ENCODE data around the gene HMGCR. TPM values are rescaled to one million over a fixed set of nuclear protein-coding genes. Genes with fewer than 3 reads are reported as not detected.
A peak's percentile ranks its signal among the peaks of the same experiment; 100 is the strongest.

Gene HMGCR
- total and polyA plus RNA-seq, 2 donors (not counting 1 experiment from before 2014, with no cell fraction given), result 8.1 to 55.7 TPM

DNA sequence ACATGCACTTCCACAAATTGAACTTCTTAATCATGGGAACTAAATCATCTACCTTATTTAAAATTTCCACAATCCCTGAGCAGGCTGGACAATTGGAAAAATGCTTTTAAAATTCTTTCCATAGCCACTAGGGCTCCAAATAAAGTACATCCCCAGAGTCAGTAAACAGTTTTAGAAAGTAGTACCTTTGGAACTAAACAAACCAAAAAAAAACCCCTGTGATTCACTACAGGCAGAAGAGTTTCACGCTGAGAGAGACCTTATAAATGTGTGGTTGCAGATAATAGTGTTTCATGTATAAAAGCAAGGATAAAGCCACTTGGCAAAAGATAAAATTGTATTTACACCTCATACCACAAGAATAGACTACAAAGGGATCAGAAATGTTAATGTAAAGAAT lies 11.8 kb upstream of the HMGCR start:
- no peak overlapping the region for H3K4me3 Mint-ChIP-seq
- Histone ChIP-seq H2AFZ (ENCODE audit: insufficient read depth, low read depth, low read length, poor library complexity, severe bottlenecking) (peak overlapping the region; percentile 15), H4K20me1 (ENCODE audit: control insufficient read depth, insufficient read depth, low read length, poor library complexity, severe bottlenecking) (no peaks in the 10 kb centered on the region), H3K4me3 (ENCODE audit: control extremely low read depth in 1 of 5, extremely low read depth in 1 of 5, insufficient read depth in 1 of 5, low read depth in 2 of 5, low read length in 4 of 5) (no peak overlapping the region), H3K36me3 (replicated peaks in 1 of 2; ENCODE audit: control extremely low read depth in 1 of 2, control insufficient read depth in 1 of 2, extremely low read depth in 1 of 2, insufficient read depth in 2 of 2, low read length in 1 of 2) (no peaks in the 10 kb centered on the region), H3K9ac (ENCODE audit: low read length) (no peak overlapping the region), H3K27ac (ENCODE audit: low read length in 2 of 2) (no peak overlapping the region), H3K9me3 (ENCODE audit: control extremely low read depth in 1 of 3, control insufficient read depth in 2 of 3, insufficient read depth in 1 of 3, low read length in 2 of 3) (no peaks in the 10 kb centered on the region), H3K4me2 (replicated peaks; ENCODE audit: low read depth, low read length, poor library complexity, severe bottlenecking) (no peak overlapping the region), H3K27me3 (replicated peaks in 1 of 4; ENCODE audit: control extremely low read depth in 1 of 4, control insufficient read depth in 3 of 4, insufficient read depth in 4 of 4, low read length in 3 of 4) (peaks cover 0 to 16% (median 3%) of the 10 kb centered on the region in 4 experiments), H3K79me2 (ENCODE audit: control insufficient read depth, insufficient read depth, low read length) (no peaks in the 10 kb centered on the region), H3K4me1 (ENCODE audit: control insufficient read depth in 2 of 2, insufficient read depth in 2 of 2, low read length in 2 of 2) (no peaks in the 10 kb centered on the region)
- DNase-seq (no peak), ATAC-seq (ENCODE audit: low read depth) (no peak)
- CTCF ChIA-PET, result no interaction called here
- no CpG with 5 or more reads among the region's 1 CpG for WGBS (ENCODE audit: insufficient coverage)
- no peak for TF ChIP-seq EZH2 (IDR thresholded peaks at IDR 0.05; ENCODE audit: borderline replicate concordance, insufficient read depth, low read depth, low read length, poor library complexity, severe bottlenecking)
- TF ChIP-seq, protein P1, sequence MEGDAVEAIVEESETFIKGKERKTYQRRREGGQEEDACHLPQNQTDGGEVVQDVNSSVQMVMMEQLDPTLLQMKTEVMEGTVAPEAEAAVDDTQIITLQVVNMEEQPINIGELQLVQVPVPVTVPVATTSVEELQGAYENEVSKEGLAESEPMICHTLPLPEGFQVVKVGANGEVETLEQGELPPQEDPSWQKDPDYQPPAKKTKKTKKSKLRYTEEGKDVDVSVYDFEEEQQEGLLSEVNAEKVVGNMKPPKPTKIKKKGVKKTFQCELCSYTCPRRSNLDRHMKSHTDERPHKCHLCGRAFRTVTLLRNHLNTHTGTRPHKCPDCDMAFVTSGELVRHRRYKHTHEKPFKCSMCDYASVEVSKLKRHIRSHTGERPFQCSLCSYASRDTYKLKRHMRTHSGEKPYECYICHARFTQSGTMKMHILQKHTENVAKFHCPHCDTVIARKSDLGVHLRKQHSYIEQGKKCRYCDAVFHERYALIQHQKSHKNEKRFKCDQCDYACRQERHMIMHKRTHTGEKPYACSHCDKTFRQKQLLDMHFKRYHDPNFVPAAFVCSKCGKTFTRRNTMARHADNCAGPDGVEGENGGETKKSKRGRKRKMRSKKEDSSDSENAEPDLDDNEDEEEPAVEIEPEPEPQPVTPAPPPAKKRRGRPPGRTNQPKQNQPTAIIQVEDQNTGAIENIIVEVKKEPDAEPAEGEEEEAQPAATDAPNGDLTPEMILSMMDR (IDR thresholded peaks at IDR 0.05), result no peak
- H3K4me1 Mint-ChIP-seq, result no peaks in the 10 kb centered on the region
- intact Hi-C loops (cut with micrococcal nuclease), result no loop called here
- H3K9me3 Mint-ChIP-seq (ENCODE audit: insufficient read depth), result no peaks in the 10 kb centered on the region
- no peak overlapping the region for H3K27ac Mint-ChIP-seq
- peaks cover 13% of the 10 kb centered on the region for H3K27me3 Mint-ChIP-seq
- POLR2A ChIA-PET, result no interaction called here

DNA sequence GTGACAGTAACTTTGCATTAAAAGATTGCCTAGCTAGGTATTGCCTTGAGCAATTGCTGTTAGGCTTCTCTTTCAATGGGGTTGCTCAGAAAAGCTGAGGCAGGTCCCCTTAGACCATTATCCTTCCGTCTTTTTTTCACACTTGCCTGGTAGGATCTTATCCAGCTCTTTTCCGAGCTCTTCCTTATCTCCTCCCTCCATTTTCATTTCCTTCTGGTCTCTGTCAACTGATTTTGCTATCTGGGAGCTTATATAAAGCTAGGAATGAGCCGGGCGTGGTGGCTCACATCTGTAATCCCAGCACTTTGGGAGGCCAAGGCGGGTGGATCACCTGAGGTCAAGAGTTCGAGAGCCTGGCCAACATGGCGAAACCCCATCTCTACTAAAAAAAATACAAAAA lies 6.6 kb upstream of the HMGCR start:
- H3K27ac ChIP-seq (ENCODE audit: low read length in 2 of 2), result no peak overlapping the region
- Mint-ChIP-seq H3K4me1 (no peaks in the 10 kb centered on the region), H3K4me3 (no peak overlapping the region), H3K9me3 (ENCODE audit: insufficient read depth) (no peaks in the 10 kb centered on the region), H3K27ac (no peak overlapping the region), H3K27me3 (peaks cover 7% of the 10 kb centered on the region)
- ATAC-seq (ENCODE audit: low read depth), result no peak
- intact Hi-C loops (cut with micrococcal nuclease), result no loop called here
- H2AFZ ChIP-seq (ENCODE audit: insufficient read depth, low read depth, low read length, poor library complexity, severe bottlenecking), result no peak overlapping the region
- no peak for TF ChIP-seq EZH2 (IDR thresholded peaks at IDR 0.05; ENCODE audit: borderline replicate concordance, insufficient read depth, low read depth, low read length, poor library complexity, severe bottlenecking)
- TF ChIP-seq, protein P1 (IDR thresholded peaks at IDR 0.05), result no peak
- H3K4me2 ChIP-seq (replicated peaks; ENCODE audit: low read depth, low read length, poor library complexity, severe bottlenecking), result no peak overlapping the region
- H3K4me3 ChIP-seq (ENCODE audit: control extremely low read depth in 1 of 5, extremely low read depth in 1 of 5, insufficient read depth in 1 of 5, low read depth in 2 of 5, low read length in 4 of 5), result no peak overlapping the region
- no peaks in the 10 kb centered on the region for H4K20me1 ChIP-seq (ENCODE audit: control insufficient read depth, insufficient read depth, low read length, poor library complexity, severe bottlenecking)
- POLR2A ChIA-PET, result no interaction called here
- no peaks in the 10 kb centered on the region for H3K79me2 ChIP-seq (ENCODE audit: control insufficient read depth, insufficient read depth, low read length)
- no peaks in the 10 kb centered on the region for H3K9me3 ChIP-seq (ENCODE audit: control extremely low read depth in 1 of 3, control insufficient read depth in 2 of 3, insufficient read depth in 1 of 3, low read length in 2 of 3)
- H3K27me3 ChIP-seq (replicated peaks in 1 of 4; ENCODE audit: control extremely low read depth in 1 of 4, control insufficient read depth in 3 of 4, insufficient read depth in 4 of 4, low read length in 3 of 4), result no peaks in the 10 kb centered on the region
- no CpG with 5 or more reads among the region's 7 CpGs for WGBS (ENCODE audit: insufficient coverage)
- no peak for DNase-seq
- H3K4me1 ChIP-seq (ENCODE audit: control insufficient read depth in 2 of 2, insufficient read depth in 2 of 2, low read length in 2 of 2), result no peaks in the 10 kb centered on the region
- H3K9ac ChIP-seq (ENCODE audit: low read length), result no peak overlapping the region
- no peaks in the 10 kb centered on the region for H3K36me3 ChIP-seq (replicated peaks in 1 of 2; ENCODE audit: control extremely low read depth in 1 of 2, control insufficient read depth in 1 of 2, extremely low read depth in 1 of 2, insufficient read depth in 2 of 2, low read length in 1 of 2)
- CTCF ChIA-PET, result interaction anchor here (0.6 to 1.2 kb wide), 2 partner anchors 94 to 433 kb away, joined by 3 read pairs; partner anchors contain the start of gene ANKRD31

Data from B cell (primary cell).